Astrocyte (in vitro differentiated cells and primary cell): ENCODE results near the gene EVC. TPM values are rescaled to one million over a fixed set of nuclear protein-coding genes. Genes with fewer than 3 reads are reported as not detected.
A peak's percentile ranks its signal among the peaks of the same experiment; 100 is the strongest.

Experiments
- DNase-seq: peaks from one replicate; pipeline ENCODE4 v3.0.0-alpha.2; 2010; ENCODE audit warnings: low read depth
- FAIRE-seq: peaks from 2 replicates; lab custom pipeline; 2011; peaks lifted over from hg19 to GRCh38; lab: Jason Lieb, UNC
- H2AFZ ChIP-seq: 2 replicates; pipeline ENCODE4 v1.6.0; 2012; ENCODE audit warnings: low read depth, low read length, inconsistent platforms
- H3K27ac ChIP-seq: 2 replicates; pipeline ENCODE4 v1.5.1; 2011; ENCODE audit warnings: low read depth, low read length, inconsistent platforms
- H3K27me3 ChIP-seq: 2 replicates; pipeline ENCODE4 v1.6.0; 2011; ENCODE audit warnings: low read length, inconsistent platforms; ENCODE audit not compliant: insufficient read depth
- H3K36me3 ChIP-seq: 2 replicates; pipeline ENCODE4 v1.5.1; 2011; ENCODE audit warnings: low read length, inconsistent platforms; ENCODE audit not compliant: insufficient read depth
- H3K4me1 ChIP-seq: 2 replicates; pipeline ENCODE4 v1.5.1; 2011; ENCODE audit warnings: low read length, inconsistent platforms; ENCODE audit not compliant: insufficient read depth
- H3K4me2 ChIP-seq: 2 replicates; pipeline ENCODE4 v1.6.0; 2012; ENCODE audit warnings: low read length, inconsistent platforms
- H3K4me3 ChIP-seq: 2 replicates; pipeline ENCODE4 v1.5.1; 2011; ENCODE audit warnings: low read depth, mild to moderate bottlenecking, low read length, inconsistent platforms; ENCODE audit not compliant: insufficient read depth
- H3K79me2 ChIP-seq: 2 replicates; pipeline ENCODE4 v1.6.0; 2012; ENCODE audit warnings: mild to moderate bottlenecking, low read length, inconsistent platforms; ENCODE audit not compliant: insufficient read depth
- H3K9ac ChIP-seq: 2 replicates; pipeline ENCODE4 v1.6.0; 2012; ENCODE audit warnings: mild to moderate bottlenecking, low read length, inconsistent platforms
- H3K9me3 ChIP-seq: 2 replicates; pipeline ENCODE4 v1.5.1; 2012; ENCODE audit warnings: low read depth, mild to moderate bottlenecking, low read length, inconsistent platforms; ENCODE audit not compliant: insufficient read depth
- H4K20me1 ChIP-seq: 2 replicates; pipeline ENCODE4 v1.6.0; 2012; ENCODE audit warnings: low read length, inconsistent platforms; ENCODE audit not compliant: insufficient read depth
- H3K27ac Mint-ChIP-seq: one replicate; pipeline ENCODE4 v1.8.0; 2021; ENCODE audit warnings: mild to moderate bottlenecking, mixed read lengths; ENCODE audit not compliant: unreplicated experiment
- H3K27me3 Mint-ChIP-seq: one replicate; pipeline ENCODE4 v1.8.0; 2021; ENCODE audit warnings: low read depth, mixed read lengths; ENCODE audit not compliant: unreplicated experiment
- H3K36me3 Mint-ChIP-seq: one replicate; pipeline ENCODE4 v1.8.0; 2021; ENCODE audit warnings: low read depth, mixed read lengths; ENCODE audit not compliant: unreplicated experiment
- H3K4me1 Mint-ChIP-seq: one replicate; pipeline ENCODE4 v1.8.0; 2021; ENCODE audit warnings: low read depth, mixed read lengths; ENCODE audit not compliant: unreplicated experiment
- H3K4me3 Mint-ChIP-seq: one replicate; pipeline ENCODE4 v1.8.0; 2021; ENCODE audit warnings: mild to moderate bottlenecking, moderate library complexity, mixed read lengths; ENCODE audit not compliant: unreplicated experiment
- H3K9me3 Mint-ChIP-seq: one replicate; pipeline ENCODE4 v1.8.0; 2021; ENCODE audit warnings: mild to moderate bottlenecking, mixed read lengths; ENCODE audit not compliant: unreplicated experiment
- CTCF ChIP-seq: IDR thresholded peaks from 2 replicates; pipeline ENCODE4 v1.5.1; 2011; ENCODE audit warnings: low read depth, mild to moderate bottlenecking, inconsistent platforms, low read length, moderate library complexity; ENCODE audit not compliant: insufficient read depth
- EZH2 ChIP-seq: IDR thresholded peaks from 2 replicates; pipeline ENCODE4 v1.6.1; 2012; ENCODE audit warnings: mild to moderate bottlenecking, low read length, inconsistent platforms; ENCODE audit not compliant: insufficient read depth
- total RNA-seq: library from RNA; stranded (reverse); gene quantifications from 2 replicates; pipeline ENCODE4 v1.2.1, GENCODE V29; 2021

EVC gene
- total RNA-seq, 1 donor from 2014 or later, result 23.9 TPM

DNA sequence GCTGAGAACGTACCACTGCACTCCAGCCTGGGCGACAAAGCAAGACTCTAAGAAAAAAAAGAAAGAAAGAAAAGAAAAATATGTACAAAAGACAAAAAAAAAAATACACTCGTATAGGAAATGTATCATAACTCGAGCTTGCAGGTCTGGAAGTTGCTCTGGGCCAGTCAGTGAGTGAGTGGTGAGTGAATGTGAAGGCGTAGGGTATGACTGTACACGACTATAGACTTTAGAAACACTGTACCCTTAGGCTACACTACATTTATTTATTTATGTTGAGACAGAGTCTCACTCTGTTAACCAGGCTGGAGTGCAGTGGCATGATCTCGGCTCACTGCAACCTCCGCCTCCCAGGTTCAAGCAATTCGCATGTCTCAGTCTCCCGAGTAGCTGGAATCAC lies 32.0 kb upstream of the EVC start:
- H3K9me3 Mint-ChIP-seq, result no peaks in the 10 kb centered on the region
- no peak for FAIRE-seq

GRCh38 chr4:5683566-5683965 lies 27.4 kb upstream of the EVC start:
- no peak overlapping the region for H3K4me3 Mint-ChIP-seq
- Histone ChIP-seq H4K20me1 (no peaks in the 10 kb centered on the region), H2AFZ (no peak overlapping the region), H3K4me1 (no peaks in the 10 kb centered on the region), H3K36me3 (peaks cover 29% of the 10 kb centered on the region), H3K4me3 (no peak overlapping the region), H3K9me3 (no peaks in the 10 kb centered on the region), H3K4me2 (no peak overlapping the region), H3K9ac (no peak overlapping the region), H3K27me3 (no peaks in the 10 kb centered on the region), H3K27ac (no peak overlapping the region), H3K79me2 (no peaks in the 10 kb centered on the region)
- FAIRE-seq (no peak), DNase-seq (no peak)
- H3K27me3 Mint-ChIP-seq, result no peaks in the 10 kb centered on the region
- no peaks in the 10 kb centered on the region for H3K4me1 Mint-ChIP-seq
- H3K9me3 Mint-ChIP-seq, result peaks cover 6% of the 10 kb centered on the region
- H3K27ac Mint-ChIP-seq, result no peak overlapping the region
- no peak for TF ChIP-seq EZH2
- no peak for TF ChIP-seq CTCF
- peaks cover 30% of the 10 kb centered on the region for H3K36me3 Mint-ChIP-seq

More for the DNA sequence above, 32.0 kb upstream of the EVC start:
- no peaks in the 10 kb centered on the region for H4K20me1 ChIP-seq
- H3K4me2 ChIP-seq, result no peak overlapping the region
- H3K36me3 ChIP-seq, result peaks cover 12% of the 10 kb centered on the region
- TF ChIP-seq CTCF, result no peak
- TF ChIP-seq EZH2, result no peak
- H3K9ac ChIP-seq, result no peak overlapping the region
- DNase-seq, result no peak
- Mint-ChIP-seq H3K27me3 (no peaks in the 10 kb centered on the region), H3K4me1 (no peaks in the 10 kb centered on the region), H3K27ac (no peak overlapping the region), H3K4me3 (no peak overlapping the region), H3K36me3 (peaks cover 7% of the 10 kb centered on the region)
- no peak overlapping the region for H3K27ac ChIP-seq
- no peak overlapping the region for H3K4me3 ChIP-seq
- H3K9me3 ChIP-seq, result no peaks in the 10 kb centered on the region
- no peak overlapping the region for H2AFZ ChIP-seq
- no peaks in the 10 kb centered on the region for H3K79me2 ChIP-seq
- H3K4me1 ChIP-seq, result no peaks in the 10 kb centered on the region
- no peaks in the 10 kb centered on the region for H3K27me3 ChIP-seq

DNA sequence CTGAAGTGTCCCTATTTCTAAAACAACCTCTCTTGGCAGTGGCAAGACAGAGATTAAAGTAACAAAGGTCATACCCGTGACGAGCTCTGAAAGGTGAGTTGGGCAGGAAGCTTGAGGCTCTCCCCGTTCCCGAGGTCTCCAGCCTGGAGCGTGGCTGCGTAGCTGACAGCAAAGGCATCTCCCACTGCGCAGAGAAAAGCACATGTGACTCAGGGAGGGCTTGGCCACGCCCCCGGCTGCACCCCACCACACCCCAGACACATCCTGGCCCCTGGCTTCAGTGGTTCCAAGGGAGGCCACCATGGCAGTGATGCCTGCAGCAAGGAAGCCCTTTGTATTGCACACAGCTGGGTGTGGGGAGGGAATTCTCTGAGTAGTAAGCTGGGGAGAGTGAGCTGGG lies 25.7 kb upstream of the EVC start:
- Histone ChIP-seq H3K9me3 (no peaks in the 10 kb centered on the region), H4K20me1 (no peaks in the 10 kb centered on the region), H3K4me1 (no peaks in the 10 kb centered on the region), H3K9ac (no peak overlapping the region), H3K4me2 (no peak overlapping the region), H3K27me3 (no peaks in the 10 kb centered on the region), H3K4me3 (no peak overlapping the region), H3K79me2 (no peaks in the 10 kb centered on the region), H3K36me3 (peaks cover 35% of the 10 kb centered on the region), H3K27ac (no peak overlapping the region), H2AFZ (no peak overlapping the region)
- DNase-seq, result no peak
- Mint-ChIP-seq H3K27ac (peak overlapping the region; percentile 18), H3K4me3 (no peak overlapping the region), H3K4me1 (no peaks in the 10 kb centered on the region), H3K9me3 (peaks cover 6% of the 10 kb centered on the region), H3K27me3 (no peaks in the 10 kb centered on the region), H3K36me3 (peaks cover 37% of the 10 kb centered on the region)
- FAIRE-seq, result no peak
- no peak for TF ChIP-seq EZH2
- no peak for TF ChIP-seq CTCF
